ENCODE data around the gene CDHR3. TPM values are rescaled to one million over a fixed set of nuclear protein-coding genes. Genes with fewer than 3 reads are reported as not detected.

CDHR3 gene
- total RNA-seq, 1 experiment from 2014 or later: 6.5 TPM

GRCh38 chr7:105979405-105979804 is 16.3 kb downstream of the CDHR3 start:
- intact Hi-C loops (cut with micrococcal nuclease; ENCODE audit: unreplicated experiment): no loop called here
- CTCF ChIA-PET: no interaction called here
- no peaks in the 10 kb centered on the region for H3K36me3 ChIP-seq (ENCODE audit: control insufficient read depth, insufficient read depth, low read length)
- H3K27me3 ChIP-seq (ENCODE audit: control insufficient read depth, insufficient read depth, low read length): no peaks in the 10 kb centered on the region
- POLR2A ChIA-PET: no interaction called here
- ATAC-seq: no peak
- in situ Hi-C loops (cut with HindIII; ENCODE audit: low pct_unique_long_range_greater_than_20kb, low sequenced_read_pairs): no loop called here
- H3K4me3 ChIP-seq (ENCODE audit: low read depth in 2 of 2, low read length in 2 of 2): no peak overlapping the region
- H3K9me3 ChIP-seq (ENCODE audit: control insufficient read depth, insufficient read depth, low read depth, low read length): no peaks in the 10 kb centered on the region
- TF ChIP-seq TCF7L2 (IDR thresholded peaks at IDR 0.05; ENCODE audit: low read depth, low read length) (no peak), POLR2AphosphoS5 (IDR thresholded peaks at IDR 0.05; ENCODE audit: low read depth, low read length) (no peak), SIN3A (IDR thresholded peaks at IDR 0.05; ENCODE audit: borderline replicate concordance, insufficient read depth, low read depth, low read length) (no peak)
- TF ChIP-seq, protein P1, sequence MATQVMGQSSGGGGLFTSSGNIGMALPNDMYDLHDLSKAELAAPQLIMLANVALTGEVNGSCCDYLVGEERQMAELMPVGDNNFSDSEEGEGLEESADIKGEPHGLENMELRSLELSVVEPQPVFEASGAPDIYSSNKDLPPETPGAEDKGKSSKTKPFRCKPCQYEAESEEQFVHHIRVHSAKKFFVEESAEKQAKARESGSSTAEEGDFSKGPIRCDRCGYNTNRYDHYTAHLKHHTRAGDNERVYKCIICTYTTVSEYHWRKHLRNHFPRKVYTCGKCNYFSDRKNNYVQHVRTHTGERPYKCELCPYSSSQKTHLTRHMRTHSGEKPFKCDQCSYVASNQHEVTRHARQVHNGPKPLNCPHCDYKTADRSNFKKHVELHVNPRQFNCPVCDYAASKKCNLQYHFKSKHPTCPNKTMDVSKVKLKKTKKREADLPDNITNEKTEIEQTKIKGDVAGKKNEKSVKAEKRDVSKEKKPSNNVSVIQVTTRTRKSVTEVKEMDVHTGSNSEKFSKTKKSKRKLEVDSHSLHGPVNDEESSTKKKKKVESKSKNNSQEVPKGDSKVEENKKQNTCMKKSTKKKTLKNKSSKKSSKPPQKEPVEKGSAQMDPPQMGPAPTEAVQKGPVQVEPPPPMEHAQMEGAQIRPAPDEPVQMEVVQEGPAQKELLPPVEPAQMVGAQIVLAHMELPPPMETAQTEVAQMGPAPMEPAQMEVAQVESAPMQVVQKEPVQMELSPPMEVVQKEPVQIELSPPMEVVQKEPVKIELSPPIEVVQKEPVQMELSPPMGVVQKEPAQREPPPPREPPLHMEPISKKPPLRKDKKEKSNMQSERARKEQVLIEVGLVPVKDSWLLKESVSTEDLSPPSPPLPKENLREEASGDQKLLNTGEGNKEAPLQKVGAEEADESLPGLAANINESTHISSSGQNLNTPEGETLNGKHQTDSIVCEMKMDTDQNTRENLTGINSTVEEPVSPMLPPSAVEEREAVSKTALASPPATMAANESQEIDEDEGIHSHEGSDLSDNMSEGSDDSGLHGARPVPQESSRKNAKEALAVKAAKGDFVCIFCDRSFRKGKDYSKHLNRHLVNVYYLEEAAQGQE (IDR thresholded peaks at IDR 0.05; ENCODE audit: insufficient read depth in 1 of 2, low read depth in 2 of 2, low read length in 1 of 2): no peak
- TF ChIP-seq, protein P2, sequence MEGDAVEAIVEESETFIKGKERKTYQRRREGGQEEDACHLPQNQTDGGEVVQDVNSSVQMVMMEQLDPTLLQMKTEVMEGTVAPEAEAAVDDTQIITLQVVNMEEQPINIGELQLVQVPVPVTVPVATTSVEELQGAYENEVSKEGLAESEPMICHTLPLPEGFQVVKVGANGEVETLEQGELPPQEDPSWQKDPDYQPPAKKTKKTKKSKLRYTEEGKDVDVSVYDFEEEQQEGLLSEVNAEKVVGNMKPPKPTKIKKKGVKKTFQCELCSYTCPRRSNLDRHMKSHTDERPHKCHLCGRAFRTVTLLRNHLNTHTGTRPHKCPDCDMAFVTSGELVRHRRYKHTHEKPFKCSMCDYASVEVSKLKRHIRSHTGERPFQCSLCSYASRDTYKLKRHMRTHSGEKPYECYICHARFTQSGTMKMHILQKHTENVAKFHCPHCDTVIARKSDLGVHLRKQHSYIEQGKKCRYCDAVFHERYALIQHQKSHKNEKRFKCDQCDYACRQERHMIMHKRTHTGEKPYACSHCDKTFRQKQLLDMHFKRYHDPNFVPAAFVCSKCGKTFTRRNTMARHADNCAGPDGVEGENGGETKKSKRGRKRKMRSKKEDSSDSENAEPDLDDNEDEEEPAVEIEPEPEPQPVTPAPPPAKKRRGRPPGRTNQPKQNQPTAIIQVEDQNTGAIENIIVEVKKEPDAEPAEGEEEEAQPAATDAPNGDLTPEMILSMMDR (IDR thresholded peaks at IDR 0.05): no peak
- no peak overlapping the region for H3K27ac ChIP-seq (ENCODE audit: low read length)
- no TSS peak for BruUV-seq (replicated peaks)
- no peaks in the 10 kb centered on the region for H3K4me1 ChIP-seq (ENCODE audit: control insufficient read depth, insufficient read depth, low read length)
- DNase-seq (ENCODE audit: low read depth, low spot score): no peak

DNA sequence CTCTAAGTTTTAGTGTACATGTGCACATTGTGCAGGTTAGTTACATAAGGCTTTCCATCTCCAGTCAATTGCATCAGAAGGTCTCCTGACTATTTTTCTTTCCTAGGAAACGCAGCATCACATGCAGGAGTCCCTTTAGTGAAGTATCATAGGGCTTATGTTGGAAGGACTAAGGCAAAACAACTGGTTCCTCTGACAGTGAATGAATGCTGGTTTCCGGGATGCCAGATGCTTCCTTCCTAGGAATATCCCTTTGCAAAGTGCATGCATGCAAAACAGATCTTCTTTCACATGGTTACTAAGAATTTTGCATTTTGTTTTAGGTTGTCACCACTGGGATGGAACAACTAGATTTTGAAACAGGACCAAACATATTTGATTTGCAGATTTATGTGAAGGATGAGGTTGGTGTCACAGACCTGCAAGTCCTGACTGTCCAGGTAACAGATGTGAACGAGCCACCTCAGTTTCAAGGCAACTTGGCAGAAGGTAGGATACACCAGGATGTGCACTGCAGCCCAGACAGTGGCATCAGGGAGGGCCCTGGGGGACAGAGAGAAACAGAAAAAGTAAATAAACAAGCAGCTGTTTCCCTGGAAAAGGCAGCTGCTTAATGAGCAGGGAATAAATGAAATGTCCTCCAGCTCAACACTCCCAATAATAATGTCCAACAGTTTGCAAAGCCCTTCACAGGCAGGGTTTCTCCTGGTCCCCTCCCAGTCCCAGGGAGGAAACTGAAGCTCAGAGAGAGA is 17.8 kb downstream of the CDHR3 start:
- TF ChIP-seq POLR2AphosphoS5 (IDR thresholded peaks at IDR 0.05; ENCODE audit: low read depth, low read length): no peak
- TF ChIP-seq, protein P2 (IDR thresholded peaks at IDR 0.05): no peak
- no peaks in the 10 kb centered on the region; the same call in none of the 2 replicates for H3K27me3 ChIP-seq (ENCODE audit: control insufficient read depth, insufficient read depth, low read length)
- no TSS peak for BruUV-seq (replicated peaks)
- no peak for ATAC-seq
- POLR2A ChIA-PET: no interaction called here
- intact Hi-C loops (cut with micrococcal nuclease; ENCODE audit: unreplicated experiment): no loop called here
- no peaks in the 10 kb centered on the region for H3K4me1 ChIP-seq (ENCODE audit: control insufficient read depth, insufficient read depth, low read length)
- no peak for DNase-seq (ENCODE audit: low read depth, low spot score)
- no peak overlapping the region for H3K27ac ChIP-seq (ENCODE audit: low read length)
- H3K36me3 ChIP-seq (ENCODE audit: control insufficient read depth, insufficient read depth, low read length): no peaks in the 10 kb centered on the region
- no peak overlapping the region for H3K4me3 ChIP-seq (ENCODE audit: low read depth in 2 of 2, low read length in 2 of 2)
- H3K9me3 ChIP-seq (ENCODE audit: control insufficient read depth, insufficient read depth, low read depth, low read length): no peaks in the 10 kb centered on the region
- CTCF ChIA-PET: no interaction called here
- in situ Hi-C loops (cut with HindIII; ENCODE audit: low pct_unique_long_range_greater_than_20kb, low sequenced_read_pairs): no loop called here

Measured in Panc1 (cell line).